ENCODE results near the gene OR1N1. TPM values are rescaled to one million over a fixed set of nuclear protein-coding genes. Genes with fewer than 3 reads are reported as not detected.

Gene OR1N1
- total and polyA plus RNA-seq, 2 of the 13 experiments (the other 11 are each of a cell fraction or from before 2014, with no cell fraction given): not detected

DNA sequence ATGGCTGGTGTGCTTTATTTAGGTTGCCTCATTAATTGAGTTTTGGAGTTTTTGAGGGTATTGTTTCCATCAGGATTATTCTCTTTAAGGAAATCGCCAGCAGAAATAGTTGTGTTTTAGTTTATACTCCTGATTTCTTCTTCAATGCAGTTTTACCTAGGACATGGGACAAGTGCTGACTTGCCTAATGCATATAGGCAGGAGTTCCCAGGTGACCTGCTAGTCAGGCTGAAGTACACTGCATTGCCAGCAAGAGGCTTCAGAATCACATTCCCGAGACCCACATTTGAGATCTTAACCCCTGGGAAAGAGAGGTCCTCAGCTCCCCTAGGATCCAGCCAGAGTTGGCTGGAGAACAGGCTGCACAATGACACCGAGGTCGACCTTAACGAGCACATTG, 24.3 kb upstream of the OR1N1 start:
- no peaks in the 10 kb centered on the region for H4K20me1 ChIP-seq (ENCODE audit: insufficient read depth, low read length)
- CTCF ChIA-PET (ENCODE audit: low intra/inter-chr PET ratio, low total read pairs): no interaction called here
- intact Hi-C loops (cut with micrococcal nuclease; ENCODE audit: unreplicated experiment) (no loop called here), in situ Hi-C loops (cut with HindIII; ENCODE audit: extremely low pct_ligation_motif_present, low pct_unique_long_range_greater_than_20kb) (no loop called here)
- H3K27ac ChIP-seq (ENCODE audit: extremely low read length, insufficient read depth, low read length): no peak overlapping the region
- FAIRE-seq (no peak), ATAC-seq (no peak), DNase-seq (ENCODE audit: low spot score) (no peak)
- 0% methylated on average over 3 of the region's 5 CpGs for WGBS (ENCODE audit: low lambda C conversion rate)
- H3K4me1 ChIP-seq (ENCODE audit: insufficient read depth, low read length): no peaks in the 10 kb centered on the region
- H2AFZ ChIP-seq (ENCODE audit: low read length): no peak overlapping the region
- no peaks in the 10 kb centered on the region for H3K36me3 ChIP-seq (replicated peaks in 1 of 2; ENCODE audit: control insufficient read depth in 1 of 2, insufficient read depth in 2 of 2, low read length in 2 of 2)
- H3K9ac ChIP-seq (ENCODE audit: insufficient read depth, low read depth, low read length): no peak overlapping the region
- BruUV-seq (replicated peaks): no TSS peak
- H3K4me3 ChIP-seq (replicated peaks in 1 of 3; ENCODE audit: insufficient read depth in 1 of 3, low read depth in 2 of 3, low read length in 3 of 3): no peak overlapping the region
- H3K9me3 ChIP-seq (ENCODE audit: low read length): no peaks in the 10 kb centered on the region
- no peaks in the 10 kb centered on the region; a peak in 1 of 5 replicates for H3K27me3 ChIP-seq (ENCODE audit: control insufficient read depth in 1 of 2, insufficient read depth in 2 of 2, low read length in 2 of 2)
- TF ChIP-seq, protein P1, sequence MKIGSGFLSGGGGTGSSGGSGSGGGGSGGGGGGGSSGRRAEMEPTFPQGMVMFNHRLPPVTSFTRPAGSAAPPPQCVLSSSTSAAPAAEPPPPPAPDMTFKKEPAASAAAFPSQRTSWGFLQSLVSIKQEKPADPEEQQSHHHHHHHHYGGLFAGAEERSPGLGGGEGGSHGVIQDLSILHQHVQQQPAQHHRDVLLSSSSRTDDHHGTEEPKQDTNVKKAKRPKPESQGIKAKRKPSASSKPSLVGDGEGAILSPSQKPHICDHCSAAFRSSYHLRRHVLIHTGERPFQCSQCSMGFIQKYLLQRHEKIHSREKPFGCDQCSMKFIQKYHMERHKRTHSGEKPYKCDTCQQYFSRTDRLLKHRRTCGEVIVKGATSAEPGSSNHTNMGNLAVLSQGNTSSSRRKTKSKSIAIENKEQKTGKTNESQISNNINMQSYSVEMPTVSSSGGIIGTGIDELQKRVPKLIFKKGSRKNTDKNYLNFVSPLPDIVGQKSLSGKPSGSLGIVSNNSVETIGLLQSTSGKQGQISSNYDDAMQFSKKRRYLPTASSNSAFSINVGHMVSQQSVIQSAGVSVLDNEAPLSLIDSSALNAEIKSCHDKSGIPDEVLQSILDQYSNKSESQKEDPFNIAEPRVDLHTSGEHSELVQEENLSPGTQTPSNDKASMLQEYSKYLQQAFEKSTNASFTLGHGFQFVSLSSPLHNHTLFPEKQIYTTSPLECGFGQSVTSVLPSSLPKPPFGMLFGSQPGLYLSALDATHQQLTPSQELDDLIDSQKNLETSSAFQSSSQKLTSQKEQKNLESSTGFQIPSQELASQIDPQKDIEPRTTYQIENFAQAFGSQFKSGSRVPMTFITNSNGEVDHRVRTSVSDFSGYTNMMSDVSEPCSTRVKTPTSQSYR (CRISPR knock-in tag; IDR thresholded peaks at IDR 0.05; ENCODE audit: borderline replicate concordance): no peak
- TF ChIP-seq, protein P2, sequence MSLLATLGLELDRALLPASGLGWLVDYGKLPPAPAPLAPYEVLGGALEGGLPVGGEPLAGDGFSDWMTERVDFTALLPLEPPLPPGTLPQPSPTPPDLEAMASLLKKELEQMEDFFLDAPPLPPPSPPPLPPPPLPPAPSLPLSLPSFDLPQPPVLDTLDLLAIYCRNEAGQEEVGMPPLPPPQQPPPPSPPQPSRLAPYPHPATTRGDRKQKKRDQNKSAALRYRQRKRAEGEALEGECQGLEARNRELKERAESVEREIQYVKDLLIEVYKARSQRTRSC (CRISPR knock-in tag; IDR thresholded peaks at IDR 0.05; ENCODE audit: low read depth): no peak
- no peak for TF ChIP-seq ZNF724P (CRISPR knock-in tag; IDR thresholded peaks at IDR 0.05; ENCODE audit: borderline replicate concordance)
- TF ChIP-seq PRPF4 (IDR thresholded peaks at IDR 0.05; ENCODE audit: low read depth, low read length, poor library complexity, severe bottlenecking): no peak
- TF ChIP-seq, protein P3, sequence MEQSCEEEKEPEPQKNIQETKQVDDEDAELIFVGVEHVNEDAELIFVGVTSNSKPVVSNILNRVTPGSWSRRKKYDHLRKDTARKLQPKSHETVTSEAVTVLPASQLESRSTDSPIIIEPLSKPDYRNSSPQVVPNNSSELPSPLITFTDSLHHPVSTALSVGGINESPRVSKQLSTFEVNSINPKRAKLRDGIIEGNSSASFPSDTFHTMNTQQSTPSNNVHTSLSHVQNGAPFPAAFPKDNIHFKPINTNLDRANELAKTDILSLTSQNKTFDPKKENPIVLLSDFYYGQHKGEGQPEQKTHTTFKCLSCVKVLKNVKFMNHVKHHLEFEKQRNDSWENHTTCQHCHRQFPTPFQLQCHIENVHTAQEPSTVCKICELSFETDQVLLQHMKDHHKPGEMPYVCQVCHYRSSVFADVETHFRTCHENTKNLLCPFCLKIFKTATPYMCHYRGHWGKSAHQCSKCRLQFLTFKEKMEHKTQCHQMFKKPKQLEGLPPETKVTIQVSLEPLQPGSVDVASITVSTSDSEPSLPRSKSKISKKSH (CRISPR knock-in tag; IDR thresholded peaks at IDR 0.05; ENCODE audit: borderline replicate concordance): no peak
- TF ChIP-seq ZNF605 (CRISPR knock-in tag; IDR thresholded peaks at IDR 0.05): no peak
- TF ChIP-seq, protein P4, sequence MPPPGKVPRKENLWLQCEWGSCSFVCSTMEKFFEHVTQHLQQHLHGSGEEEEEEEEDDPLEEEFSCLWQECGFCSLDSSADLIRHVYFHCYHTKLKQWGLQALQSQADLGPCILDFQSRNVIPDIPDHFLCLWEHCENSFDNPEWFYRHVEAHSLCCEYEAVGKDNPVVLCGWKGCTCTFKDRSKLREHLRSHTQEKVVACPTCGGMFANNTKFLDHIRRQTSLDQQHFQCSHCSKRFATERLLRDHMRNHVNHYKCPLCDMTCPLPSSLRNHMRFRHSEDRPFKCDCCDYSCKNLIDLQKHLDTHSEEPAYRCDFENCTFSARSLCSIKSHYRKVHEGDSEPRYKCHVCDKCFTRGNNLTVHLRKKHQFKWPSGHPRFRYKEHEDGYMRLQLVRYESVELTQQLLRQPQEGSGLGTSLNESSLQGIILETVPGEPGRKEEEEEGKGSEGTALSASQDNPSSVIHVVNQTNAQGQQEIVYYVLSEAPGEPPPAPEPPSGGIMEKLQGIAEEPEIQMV (CRISPR knock-in tag; IDR thresholded peaks at IDR 0.05; ENCODE audit: low read depth): no peak
- TF ChIP-seq DBP (CRISPR knock-in tag; IDR thresholded peaks at IDR 0.05; ENCODE audit: not compliant biosample characterization): no peak
- TF ChIP-seq, protein P5, sequence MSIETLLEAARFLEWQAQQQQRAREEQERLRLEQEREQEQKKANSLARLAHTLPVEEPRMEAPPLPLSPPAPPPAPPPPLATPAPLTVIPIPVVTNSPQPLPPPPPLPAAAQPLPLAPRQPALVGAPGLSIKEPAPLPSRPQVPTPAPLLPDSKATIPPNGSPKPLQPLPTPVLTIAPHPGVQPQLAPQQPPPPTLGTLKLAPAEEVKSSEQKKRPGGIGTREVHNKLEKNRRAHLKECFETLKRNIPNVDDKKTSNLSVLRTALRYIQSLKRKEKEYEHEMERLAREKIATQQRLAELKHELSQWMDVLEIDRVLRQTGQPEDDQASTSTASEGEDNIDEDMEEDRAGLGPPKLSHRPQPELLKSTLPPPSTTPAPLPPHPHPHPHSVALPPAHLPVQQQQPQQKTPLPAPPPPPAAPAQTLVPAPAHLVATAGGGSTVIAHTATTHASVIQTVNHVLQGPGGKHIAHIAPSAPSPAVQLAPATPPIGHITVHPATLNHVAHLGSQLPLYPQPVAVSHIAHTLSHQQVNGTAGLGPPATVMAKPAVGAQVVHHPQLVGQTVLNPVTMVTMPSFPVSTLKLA (IDR thresholded peaks at IDR 0.05): no peak
- TF ChIP-seq SRSF4 (IDR thresholded peaks at IDR 0.05; ENCODE audit: low read depth, low read length, poor library complexity, severe bottlenecking): no peak
- TF ChIP-seq ZFP37 (CRISPR knock-in tag; IDR thresholded peaks at IDR 0.05; ENCODE audit: borderline replicate concordance): no peak
- no peak overlapping the region for H3K4me2 ChIP-seq (ENCODE audit: low read depth, low read length)
- POLR2A ChIA-PET: no interaction called here
- no peaks in the 10 kb centered on the region for H3K79me2 ChIP-seq (ENCODE audit: insufficient read depth, low read length)

All from HepG2 (cell line).